ENCODE measurements around the gene NYAP2.

Gene NYAP2

DNA sequence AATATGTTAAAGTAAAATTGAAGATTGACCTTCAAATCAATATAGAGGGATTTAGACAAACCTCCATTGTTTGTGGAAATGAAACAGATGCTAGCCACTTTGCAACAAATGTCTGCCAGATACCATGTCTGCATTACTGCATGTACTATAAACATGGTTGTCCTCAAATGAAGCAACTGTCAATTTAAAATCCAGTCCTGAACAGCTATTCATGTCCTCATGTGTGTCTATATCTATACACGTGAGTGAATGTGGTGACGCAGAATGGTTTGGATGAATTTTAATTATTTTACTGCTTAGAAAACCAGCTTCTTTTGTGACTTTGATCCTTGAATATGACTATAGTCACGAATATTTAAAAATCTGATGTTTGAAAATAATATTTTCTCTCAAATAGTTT is 71.5 kb downstream of the NYAP2 start:
- H4K8ac ChIP-seq (ENCODE audit: low read depth, low read length): no peak overlapping the region
- H2BK120ac ChIP-seq (ENCODE audit: low read depth, low read length): no peak overlapping the region
- no peaks in the 10 kb centered on the region for H3K9me3 ChIP-seq (replicated peaks in 1 of 2; ENCODE audit: control insufficient read depth in 2 of 2, insufficient read depth in 1 of 2, low read depth in 1 of 2, low read length in 2 of 2)
- H3K4ac ChIP-seq (ENCODE audit: low read length): no peak overlapping the region
- H2BK12ac ChIP-seq (ENCODE audit: low read length): no peak overlapping the region
- H2BK15ac ChIP-seq (ENCODE audit: low read length): no peak overlapping the region
- no peak overlapping the region for H3K4me2 ChIP-seq (ENCODE audit: insufficient read depth, low read length, poor library complexity, severe bottlenecking)
- no peak for DNase-seq (ENCODE audit: low spot score)
- H2AK5ac ChIP-seq (ENCODE audit: low read depth, low read length): no peak overlapping the region
- no peaks in the 10 kb centered on the region for H3K27me3 ChIP-seq (ENCODE audit: control insufficient read depth in 3 of 3, insufficient read depth in 3 of 3, low read depth in 1 of 3, low read length in 3 of 3)
- H3K18ac ChIP-seq (ENCODE audit: low read length): no peak overlapping the region
- H3K4me3 ChIP-seq (ENCODE audit: low read length in 2 of 2): no peak overlapping the region
- no peak overlapping the region for H3K14ac ChIP-seq (ENCODE audit: low read length)
- no peaks in the 10 kb centered on the region for H3K79me1 ChIP-seq (ENCODE audit: low read depth, low read length)
- no peak overlapping the region for H3K9ac ChIP-seq (ENCODE audit: low read depth, low read length, poor library complexity)
- no peaks in the 10 kb centered on the region for H3K36me3 ChIP-seq (replicated peaks in 1 of 2; ENCODE audit: control insufficient read depth in 2 of 2, insufficient read depth in 2 of 2, low read length in 2 of 2)
- H3K23ac ChIP-seq (ENCODE audit: low read depth, low read length, poor library complexity): no peak overlapping the region
- WGBS, 2 donors (ENCODE audit: extremely low coverage in 2 of 2, insufficient read length in 2 of 2, insufficient replicate concordance in 1 of 2): no CpG with 5 or more reads among the region's 3 CpGs
- no peak overlapping the region for H2AFZ ChIP-seq (ENCODE audit: low read length)
- H3K27ac ChIP-seq (replicated peaks; ENCODE audit: low read length): no peak overlapping the region
- no peaks in the 10 kb centered on the region for H3K4me1 ChIP-seq (ENCODE audit: control insufficient read depth in 2 of 2, insufficient read depth in 1 of 2, low read depth in 1 of 2, low read length in 2 of 2)
- H2BK5ac ChIP-seq (ENCODE audit: low read length): no peak overlapping the region
- H4K91ac ChIP-seq (ENCODE audit: low read depth, low read length, poor library complexity): no peak overlapping the region

DNA sequence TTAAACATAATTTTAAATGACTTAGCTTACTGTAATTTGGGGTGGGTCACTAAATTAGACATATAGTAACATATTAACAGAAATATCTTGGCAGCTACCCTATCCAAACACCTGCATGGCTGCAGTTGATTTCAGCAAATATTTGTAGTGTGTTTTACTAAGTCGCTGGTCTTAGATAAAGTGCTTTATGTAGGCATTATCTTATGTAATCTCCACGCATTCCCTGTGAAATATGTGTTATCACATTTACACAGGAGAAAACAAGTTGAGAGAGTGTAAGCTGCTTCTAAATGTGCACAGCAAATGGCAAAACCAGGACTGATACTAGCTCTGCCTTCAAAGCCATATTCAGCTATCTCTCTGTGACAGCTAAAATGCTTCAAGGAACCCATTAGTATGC is 72.0 kb downstream of the NYAP2 start:
- Histone ChIP-seq H4K91ac (ENCODE audit: low read depth, low read length, poor library complexity) (no peak overlapping the region), H2AK5ac (ENCODE audit: low read depth, low read length) (no peak overlapping the region), H2AFZ (ENCODE audit: low read length) (no peak overlapping the region), H3K23ac (ENCODE audit: low read depth, low read length, poor library complexity) (no peak overlapping the region), H2BK12ac (ENCODE audit: low read length) (no peak overlapping the region), H2BK120ac (ENCODE audit: low read depth, low read length) (no peak overlapping the region), H2BK5ac (ENCODE audit: low read length) (no peak overlapping the region), H3K4me2 (ENCODE audit: insufficient read depth, low read length, poor library complexity, severe bottlenecking) (no peak overlapping the region), H3K14ac (ENCODE audit: low read length) (no peak overlapping the region), H3K18ac (ENCODE audit: low read length) (no peak overlapping the region), H3K36me3 (replicated peaks in 1 of 2; ENCODE audit: control insufficient read depth in 2 of 2, insufficient read depth in 2 of 2, low read length in 2 of 2) (no peaks in the 10 kb centered on the region), H3K4me1 (ENCODE audit: control insufficient read depth in 2 of 2, insufficient read depth in 1 of 2, low read depth in 1 of 2, low read length in 2 of 2) (no peaks in the 10 kb centered on the region), H3K27me3 (ENCODE audit: control insufficient read depth in 3 of 3, insufficient read depth in 3 of 3, low read depth in 1 of 3, low read length in 3 of 3) (no peaks in the 10 kb centered on the region), H3K79me1 (ENCODE audit: low read depth, low read length) (no peaks in the 10 kb centered on the region), H3K9ac (ENCODE audit: low read depth, low read length, poor library complexity) (no peak overlapping the region), H3K4ac (ENCODE audit: low read length) (no peak overlapping the region), H2BK15ac (ENCODE audit: low read length) (no peak overlapping the region), H4K8ac (ENCODE audit: low read depth, low read length) (no peak overlapping the region), H3K4me3 (ENCODE audit: low read length in 2 of 2) (no peak overlapping the region), H3K9me3 (replicated peaks in 1 of 2; ENCODE audit: control insufficient read depth in 2 of 2, insufficient read depth in 1 of 2, low read depth in 1 of 2, low read length in 2 of 2) (no peaks in the 10 kb centered on the region), H3K27ac (replicated peaks; ENCODE audit: low read length) (no peak overlapping the region)
- no peak for DNase-seq (ENCODE audit: low spot score)
- no CpG with 5 or more reads among the region's 2 CpGs for WGBS, 2 donors (ENCODE audit: extremely low coverage in 2 of 2, insufficient read length in 2 of 2, insufficient replicate concordance in 1 of 2)

DNA sequence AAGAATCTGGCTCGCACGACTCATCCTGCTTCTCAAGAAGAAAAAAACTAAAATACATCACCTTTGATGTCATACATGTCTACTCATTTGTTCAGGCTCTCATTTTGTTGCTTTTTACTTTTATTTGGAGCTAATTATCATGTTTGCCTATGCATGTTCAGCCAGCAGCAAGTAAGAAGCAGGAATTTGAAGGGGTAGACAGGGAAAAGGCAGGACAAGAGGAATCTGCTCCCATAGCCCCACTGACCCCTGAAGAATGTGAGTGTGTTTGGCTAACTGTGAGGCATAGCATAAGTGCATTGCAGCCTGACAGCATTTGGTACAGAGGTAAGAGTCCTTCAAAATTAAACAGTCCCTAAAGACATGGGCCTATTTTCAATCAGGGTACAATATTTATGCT is 72.7 kb downstream of the NYAP2 start:
- Histone ChIP-seq H3K23ac (ENCODE audit: low read depth, low read length, poor library complexity) (no peak overlapping the region), H3K4me1 (ENCODE audit: control insufficient read depth in 2 of 2, insufficient read depth in 1 of 2, low read depth in 1 of 2, low read length in 2 of 2) (no peaks in the 10 kb centered on the region), H3K18ac (ENCODE audit: low read length) (no peak overlapping the region), H2AK5ac (ENCODE audit: low read depth, low read length) (no peak overlapping the region), H4K91ac (ENCODE audit: low read depth, low read length, poor library complexity) (no peak overlapping the region), H2BK12ac (ENCODE audit: low read length) (no peak overlapping the region), H4K8ac (ENCODE audit: low read depth, low read length) (no peak overlapping the region), H3K27me3 (ENCODE audit: control insufficient read depth in 3 of 3, insufficient read depth in 3 of 3, low read depth in 1 of 3, low read length in 3 of 3) (no peaks in the 10 kb centered on the region), H2AFZ (ENCODE audit: low read length) (no peak overlapping the region), H2BK5ac (ENCODE audit: low read length) (no peak overlapping the region), H3K4me2 (ENCODE audit: insufficient read depth, low read length, poor library complexity, severe bottlenecking) (no peak overlapping the region), H3K79me1 (ENCODE audit: low read depth, low read length) (no peaks in the 10 kb centered on the region), H2BK120ac (ENCODE audit: low read depth, low read length) (no peak overlapping the region), H2BK15ac (ENCODE audit: low read length) (no peak overlapping the region), H3K36me3 (replicated peaks in 1 of 2; ENCODE audit: control insufficient read depth in 2 of 2, insufficient read depth in 2 of 2, low read length in 2 of 2) (no peaks in the 10 kb centered on the region), H3K9me3 (replicated peaks in 1 of 2; ENCODE audit: control insufficient read depth in 2 of 2, insufficient read depth in 1 of 2, low read depth in 1 of 2, low read length in 2 of 2) (no peaks in the 10 kb centered on the region), H3K9ac (ENCODE audit: low read depth, low read length, poor library complexity) (no peak overlapping the region), H3K27ac (replicated peaks; ENCODE audit: low read length) (no peak overlapping the region), H3K4me3 (ENCODE audit: low read length in 2 of 2) (no peak overlapping the region), H3K14ac (ENCODE audit: low read length) (no peak overlapping the region), H3K4ac (ENCODE audit: low read length) (no peak overlapping the region)
- no CpG with 5 or more reads among the region's 2 CpGs for WGBS, 2 donors (ENCODE audit: extremely low coverage in 2 of 2, insufficient read length in 2 of 2, insufficient replicate concordance in 1 of 2)
- no peak for DNase-seq (ENCODE audit: low spot score)

DNA sequence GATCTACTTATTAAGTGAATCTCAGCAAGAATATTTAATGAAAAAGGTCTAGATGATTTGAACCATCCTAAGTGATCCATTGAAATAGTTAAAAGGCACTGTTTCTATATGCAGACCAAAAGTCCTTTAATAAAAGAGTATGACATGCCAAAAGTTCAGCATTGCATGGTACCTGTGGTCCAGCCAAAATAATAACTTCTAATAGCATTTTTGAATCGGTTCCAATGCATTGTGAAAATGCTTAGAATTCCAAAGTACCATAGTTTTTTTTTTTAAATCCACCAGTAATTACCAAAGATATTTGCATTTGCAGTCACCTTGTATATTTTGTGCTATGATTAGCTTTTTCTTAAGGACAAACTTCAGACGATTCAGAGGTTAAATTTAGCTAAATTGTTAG is 79.9 kb downstream of the NYAP2 start:
- Histone ChIP-seq H2BK5ac (ENCODE audit: low read length) (no peak overlapping the region), H3K14ac (ENCODE audit: low read length) (no peak overlapping the region), H3K18ac (ENCODE audit: low read length) (no peak overlapping the region), H3K27ac (replicated peaks; ENCODE audit: low read length) (no peak overlapping the region), H3K4me3 (ENCODE audit: low read length in 2 of 2) (no peak overlapping the region), H3K27me3 (ENCODE audit: control insufficient read depth in 3 of 3, insufficient read depth in 3 of 3, low read depth in 1 of 3, low read length in 3 of 3) (no peaks in the 10 kb centered on the region), H3K36me3 (replicated peaks in 1 of 2; ENCODE audit: control insufficient read depth in 2 of 2, insufficient read depth in 2 of 2, low read length in 2 of 2) (no peaks in the 10 kb centered on the region), H2BK15ac (ENCODE audit: low read length) (no peak overlapping the region), H3K4me2 (ENCODE audit: insufficient read depth, low read length, poor library complexity, severe bottlenecking) (no peak overlapping the region), H4K91ac (ENCODE audit: low read depth, low read length, poor library complexity) (no peak overlapping the region), H3K4me1 (ENCODE audit: control insufficient read depth in 2 of 2, insufficient read depth in 1 of 2, low read depth in 1 of 2, low read length in 2 of 2) (no peaks in the 10 kb centered on the region), H2AFZ (ENCODE audit: low read length) (no peak overlapping the region), H2BK120ac (ENCODE audit: low read depth, low read length) (no peak overlapping the region), H3K4ac (ENCODE audit: low read length) (no peak overlapping the region), H3K79me1 (ENCODE audit: low read depth, low read length) (no peaks in the 10 kb centered on the region), H4K8ac (ENCODE audit: low read depth, low read length) (no peak overlapping the region), H3K9ac (ENCODE audit: low read depth, low read length, poor library complexity) (no peak overlapping the region), H3K9me3 (replicated peaks in 1 of 2; ENCODE audit: control insufficient read depth in 2 of 2, insufficient read depth in 1 of 2, low read depth in 1 of 2, low read length in 2 of 2) (no peaks in the 10 kb centered on the region), H3K23ac (ENCODE audit: low read depth, low read length, poor library complexity) (no peak overlapping the region), H2AK5ac (ENCODE audit: low read depth, low read length) (no peak overlapping the region), H2BK12ac (ENCODE audit: low read length) (no peak overlapping the region)
- no CpG with 5 or more reads among the region's 2 CpGs for WGBS, 2 donors (ENCODE audit: extremely low coverage in 2 of 2, insufficient read length in 2 of 2, insufficient replicate concordance in 1 of 2)
- no peak for DNase-seq (ENCODE audit: low spot score)
